Tibial nerve (tissue), 4 donors: ENCODE data around the gene CDK2. TPM values are rescaled to one million over a fixed set of nuclear protein-coding genes. Genes with fewer than 3 reads are reported as not detected.

ENCODE experiments used
- DNase-seq, 2 donors: peaks; one replicate each; pipeline ENCODE4 v3.0.0-alpha.2; 2019; ENCODE audit warnings: low spot score in 2 of 2
- H3K27ac ChIP-seq, 4 donors: fragments of 200-600 bp; sonication (generic) in 3 of 4; one replicate each; pipeline ENCODE4 v1.5.1; 2017 to 2019; ENCODE audit warnings: mild to moderate bottlenecking in 1 of 4
- H3K27me3 ChIP-seq, 2 donors: fragments of 200-600 bp; sonication (generic) in 1 of 2; one replicate each; pipeline versions ENCODE4 v1.5.1 to v1.6.0; 2017 to 2019
- H3K36me3 ChIP-seq, 3 donors: fragments of 200-600 bp; sonication (generic); one replicate each; pipeline ENCODE4 v1.5.1; 2018 to 2019
- H3K4me1 ChIP-seq, 4 donors: fragments of 200-600 bp; sonication (generic) in 3 of 4; one replicate each; pipeline ENCODE4 v1.5.1; 2017 to 2019
- H3K4me3 ChIP-seq, 4 donors: fragments of 200-600 bp; sonication (generic) in 3 of 4; one replicate each; pipeline ENCODE4 v1.5.1; 2017 to 2019; ENCODE audit warnings: mild to moderate bottlenecking in 1 of 4, moderate library complexity in 1 of 4
- H3K9me3 ChIP-seq, 4 donors: fragments of 200-600 bp; sonication (generic) in 3 of 4; one replicate each; pipeline ENCODE4 v1.5.1; 2017 to 2019
- CTCF ChIP-seq, 5 experiments: fragments of 200-600 bp in 3 of 5; fragments of 450-650 bp in 2 of 5; sonication (generic) in 3 of 5; IDR thresholded peaks; one replicate each; pipeline ENCODE4 v1.5.1; 2016 to 2019; ENCODE audit warnings: antibody characterized with exemption in 5 of 5, mild to moderate bottlenecking in 3 of 5, moderate library complexity in 2 of 5
- EP300 ChIP-seq, 2 donors: sonication (generic); formaldehyde crosslinking; IDR thresholded peaks; one replicate each; pipeline ENCODE4 v1.6.1; 2017; ENCODE audit warnings: antibody characterized with exemption in 2 of 2, mild to moderate bottlenecking in 1 of 2
- POLR2A ChIP-seq, 2 donors: fragments of 450-650 bp; IDR thresholded peaks; one replicate each; pipeline ENCODE4 v1.6.1; 2017; ENCODE audit warnings: antibody characterized with exemption in 2 of 2, mild to moderate bottlenecking in 2 of 2, moderate library complexity in 2 of 2
- WGBS, 2 donors: methylation state at CpG; one replicate each; pipeline ENCODE4 v1.1.5; 2018; 5-methylcytosine and 5-hydroxymethylcytosine counted together
- total RNA-seq, 4 donors: library from RNA; depleted of rRNA; stranded (reverse); fragments of >200 nt; gene quantifications; one replicate each; pipeline ENCODE4 v1.1.0, GENCODE V29; 2016

The CDK2 gene
- total RNA-seq, 4 donors from 2014 or later, result 10.3 to 22.2 (median 13.8) TPM

GRCh38 chr12:55925870-55926737 lies 40.5 kb upstream of the CDK2 start:
- TF ChIP-seq CTCF (IDR thresholded peaks at IDR 0.05), result no peak
- no peak for DNase-seq
- Histone ChIP-seq H3K36me3 (peaks cover 0 to 24% (median 0%) of the 10 kb centered on the region in 3 donors), H3K4me3 (peak overlapping the region; percentile 75 to 97 (median 78)), H3K4me1 (peaks cover 0 to 62% (median 23%) of the 10 kb centered on the region in 4 donors), H3K27me3 (no peaks in the 10 kb centered on the region), H3K27ac (peak overlapping the region; percentile 93 to 100 (median 96)), H3K9me3 (no peaks in the 10 kb centered on the region)
- WGBS, 2 donors, result 14% methylated on average over 10 of the region's 10 CpGs

GRCh38 chr12:55926738-55927587 lies 39.7 kb upstream of the CDK2 start:
- TF ChIP-seq EP300 (IDR thresholded peaks at IDR 0.05) (peak; percentile 40 to 85), CTCF (IDR thresholded peaks at IDR 0.05) (peak; percentile 63 to 85 (median 85)), POLR2A (IDR thresholded peaks at IDR 0.05) (peak; percentile 40 to 63)
- Histone ChIP-seq H3K9me3 (no peaks in the 10 kb centered on the region), H3K36me3 (peaks cover 0 to 18% (median 0%) of the 10 kb centered on the region in 3 donors), H3K27me3 (no peaks in the 10 kb centered on the region), H3K4me3 (peak overlapping the region; percentile 75 to 97 (median 78)), H3K27ac (peak overlapping the region; percentile 93 to 100 (median 96)), H3K4me1 (peaks cover 0 to 60% (median 25%) of the 10 kb centered on the region in 4 donors)
- 0% methylated on average over 34 to 42 of the region's 42 CpGs for WGBS, 2 donors
- peak; percentile 81 to 93 for DNase-seq

GRCh38 chr12:55927588-55928502 lies 38.8 kb upstream of the CDK2 start, which contains the start of gene PYM1:
Gene PYM1, minus strand, starts transcription at chr12:55927894. Its CDS starts 133 bp downstream, at chr12:55927761.
- Histone ChIP-seq H3K27me3 (no peaks in the 10 kb centered on the region), H3K9me3 (no peaks in the 10 kb centered on the region), H3K4me3 (peak within 1 kb of the TSS; percentile 75 to 97 (median 78)), H3K27ac (peak within 1 kb of the TSS; percentile 93 to 100 (median 96)), H3K4me1 (peaks cover 0 to 68% (median 29%) of the 10 kb centered on the region in 4 donors), H3K36me3 (peaks cover 0 to 11% (median 0%) of the 10 kb centered on the region in 3 donors)
- WGBS, 2 donors, result 8% methylated on average over 36 to 48 of the region's 49 CpGs
- TF ChIP-seq EP300 (IDR thresholded peaks at IDR 0.05), result peak in 1 of 2 donors; percentile 53
- TF ChIP-seq POLR2A (IDR thresholded peaks at IDR 0.05), result peak in 1 of 2 donors; percentile 30
- TF ChIP-seq CTCF (IDR thresholded peaks at IDR 0.05), result peak in 1 of 5 experiments; percentile 2
- peak; percentile 68 to 80 for DNase-seq

GRCh38 chr12:55929306-55929791 lies 37.3 kb upstream of the CDK2 start:
- no peaks in the 10 kb centered on the region for H3K36me3 ChIP-seq
- DNase-seq, result no peak
- H3K27ac ChIP-seq, result peak overlapping the region in 3 of 4 donors; percentile 93 to 100 (median 95)
- peaks cover 0 to 77% (median 40%) of the 10 kb centered on the region in 4 donors for H3K4me1 ChIP-seq
- 41 to 45% methylated on average over 8 of the region's 8 CpGs for WGBS, 2 donors
- TF ChIP-seq CTCF (IDR thresholded peaks at IDR 0.05) (no peak), EP300 (IDR thresholded peaks at IDR 0.05) (no peak), POLR2A (IDR thresholded peaks at IDR 0.05) (no peak)
- no peaks in the 10 kb centered on the region for H3K9me3 ChIP-seq
- no peak overlapping the region for H3K4me3 ChIP-seq
- no peaks in the 10 kb centered on the region for H3K27me3 ChIP-seq
